GM21576 (cell line): ENCODE data around the gene IGFBP4.
"Not testable (repeated sequence)": the region's sequence is repeated elsewhere in the genome, so short reads cannot be mapped to it uniquely, and the experiment has no call there.

Experiments used
- ATAC-seq: cut with Tn5 transposase; IDR thresholded peaks from one replicate; pipeline ENCODE4 v1.9.1; 2021; ENCODE audit warnings: mild to moderate bottlenecking, moderate library complexity; ENCODE audit not compliant: unreplicated experiment

Gene IGFBP4

DNA sequence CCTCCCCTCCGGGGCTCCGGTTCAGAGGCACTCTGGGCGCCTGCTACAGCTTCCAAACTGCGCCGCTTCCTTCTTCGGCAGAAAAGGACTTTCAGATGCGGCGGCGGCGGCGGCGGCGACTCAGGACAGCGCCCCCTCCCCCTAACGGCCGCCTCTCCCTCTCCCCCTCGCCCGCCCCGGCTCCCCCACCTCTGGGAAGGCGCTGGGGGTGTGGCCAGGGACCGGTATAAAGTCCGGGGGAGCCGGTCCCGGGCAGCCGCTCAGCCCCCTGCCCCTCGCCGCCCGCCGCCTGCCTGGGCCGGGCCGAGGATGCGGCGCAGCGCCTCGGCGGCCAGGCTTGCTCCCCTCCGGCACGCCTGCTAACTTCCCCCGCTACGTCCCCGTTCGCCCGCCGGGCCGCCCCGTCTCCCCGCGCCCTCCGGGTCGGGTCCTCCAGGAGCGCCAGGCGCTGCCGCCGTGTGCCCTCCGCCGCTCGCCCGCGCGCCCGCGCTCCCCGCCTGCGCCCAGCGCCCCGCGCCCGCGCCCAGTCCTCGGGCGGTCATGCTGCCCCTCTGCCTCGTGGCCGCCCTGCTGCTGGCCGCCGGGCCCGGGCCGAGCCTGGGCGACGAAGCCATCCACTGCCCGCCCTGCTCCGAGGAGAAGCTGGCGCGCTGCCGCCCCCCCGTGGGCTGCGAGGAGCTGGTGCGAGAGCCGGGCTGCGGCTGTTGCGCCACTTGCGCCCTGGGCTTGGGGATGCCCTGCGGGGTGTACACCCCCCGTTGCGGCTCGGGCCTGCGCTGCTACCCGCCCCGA lies at the start of gene IGFBP4:
IGFBP4 (plus strand) TSS at position 255 of the 792 bp plus-strand sequence; CDS start at position 541, 286 bp downstream.
- ATAC-seq, result no peak

GRCh38 chr17:40399185-40399584 lies 44.1 kb upstream of the IGFBP4 start:
- no peak for ATAC-seq

DNA sequence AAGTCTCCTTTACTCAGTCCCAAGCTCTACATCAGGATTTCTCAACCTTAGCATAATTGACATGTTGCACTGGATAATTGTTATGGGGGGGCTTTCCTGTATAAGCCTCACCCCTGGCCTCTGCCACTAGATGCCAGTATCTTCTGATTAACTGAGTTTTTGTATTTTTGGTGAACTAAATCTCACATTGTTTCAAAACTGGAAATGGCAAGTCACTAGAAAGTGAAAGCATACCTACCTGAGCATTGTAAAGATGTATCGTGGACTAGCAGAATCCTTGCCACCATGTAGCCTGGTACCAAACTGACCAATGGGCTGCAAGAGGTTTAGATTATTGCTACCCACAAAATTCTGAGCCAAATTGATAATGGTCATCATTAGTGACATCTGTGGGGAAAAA lies 40.6 kb upstream of the IGFBP4 start:
- no peak for ATAC-seq

DNA sequence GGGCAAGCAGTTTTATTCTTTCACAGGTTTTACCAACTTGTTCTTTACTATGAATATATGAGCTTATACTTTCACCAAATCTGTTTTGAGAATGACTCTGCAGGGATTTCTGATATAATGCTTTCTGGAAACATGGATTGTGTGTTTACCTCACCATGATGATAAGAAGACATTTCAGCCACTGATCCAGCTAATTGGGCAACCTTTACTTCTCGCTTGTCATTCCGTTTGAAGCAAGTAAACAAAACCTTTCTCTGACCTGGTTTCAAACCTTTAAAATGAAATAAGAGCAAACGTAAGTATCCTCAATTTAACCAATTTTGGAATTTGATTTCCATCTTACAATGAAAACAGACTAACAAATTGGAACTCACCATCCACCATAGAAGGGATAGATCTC lies 39.2 kb upstream of the IGFBP4 start:
- ATAC-seq, result no peak

DNA sequence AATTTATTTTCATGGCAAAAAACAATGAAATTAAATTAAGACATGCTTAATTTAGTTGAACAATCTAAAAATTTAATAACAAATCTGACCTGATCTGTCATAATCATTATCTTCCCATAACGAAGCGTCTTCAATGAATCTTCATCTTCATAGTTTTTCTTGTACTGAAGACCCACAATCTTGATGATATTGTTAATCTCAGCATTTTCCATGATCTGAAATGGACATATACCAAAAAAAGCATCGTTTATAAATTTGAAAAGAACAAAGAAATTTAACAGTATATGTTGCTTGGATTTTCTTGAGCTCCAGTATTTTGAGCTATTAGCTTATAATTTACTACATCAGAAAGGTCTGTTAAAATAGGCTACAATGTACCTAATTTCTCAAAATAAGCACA lies 35.8 kb upstream of the IGFBP4 start:
- ATAC-seq, result no peak

- not testable (repeated sequence) for ATAC-seq
Observed at GRCh38 chr17:40409540-40409939, 33.7 kb upstream of the IGFBP4 start.

DNA sequence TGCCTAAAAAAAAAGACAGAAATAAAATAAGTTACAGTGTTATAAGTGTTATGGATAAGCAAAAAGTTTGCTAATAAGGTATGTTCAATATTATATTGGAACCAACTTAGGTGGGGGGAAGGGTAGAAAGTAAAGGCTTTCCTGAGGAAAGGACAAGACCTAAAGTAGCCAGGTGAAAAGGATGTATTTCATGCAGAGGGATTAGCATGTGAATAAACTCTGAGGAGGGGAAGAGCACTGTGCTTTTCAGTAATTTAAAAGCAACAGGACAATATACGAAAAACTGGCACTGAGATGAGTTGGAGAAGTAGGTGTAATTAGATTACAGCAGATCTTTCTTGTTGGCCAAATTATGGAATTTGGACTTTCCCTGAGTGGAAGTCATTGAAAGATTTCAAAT lies 33.2 kb upstream of the IGFBP4 start:
- ATAC-seq, result no peak

- no peak for ATAC-seq
Observed at GRCh38 chr17:40411821-40412220, 31.4 kb upstream of the IGFBP4 start.

DNA sequence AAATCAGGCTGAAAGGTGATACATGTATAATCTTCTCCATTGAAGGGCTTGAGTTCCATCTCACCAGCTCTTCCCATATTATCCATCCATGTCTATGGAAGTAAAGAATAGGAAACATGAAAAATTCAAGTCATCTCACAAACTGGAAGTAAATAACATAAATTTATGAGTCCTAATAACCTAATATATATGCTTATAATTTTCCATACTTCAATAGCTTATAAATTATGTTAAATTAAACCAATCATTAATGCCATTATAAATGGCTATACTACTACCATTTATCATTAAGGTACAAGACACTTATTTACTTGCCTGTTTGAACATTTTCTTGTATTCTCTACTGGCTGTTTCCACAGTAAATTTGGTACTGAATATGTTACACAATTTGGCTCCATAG lies 30.4 kb upstream of the IGFBP4 start:
- ATAC-seq, result no peak

GRCh38 chr17:40414312-40414711 lies 28.9 kb upstream of the IGFBP4 start:
- not testable (repeated sequence) for ATAC-seq

DNA sequence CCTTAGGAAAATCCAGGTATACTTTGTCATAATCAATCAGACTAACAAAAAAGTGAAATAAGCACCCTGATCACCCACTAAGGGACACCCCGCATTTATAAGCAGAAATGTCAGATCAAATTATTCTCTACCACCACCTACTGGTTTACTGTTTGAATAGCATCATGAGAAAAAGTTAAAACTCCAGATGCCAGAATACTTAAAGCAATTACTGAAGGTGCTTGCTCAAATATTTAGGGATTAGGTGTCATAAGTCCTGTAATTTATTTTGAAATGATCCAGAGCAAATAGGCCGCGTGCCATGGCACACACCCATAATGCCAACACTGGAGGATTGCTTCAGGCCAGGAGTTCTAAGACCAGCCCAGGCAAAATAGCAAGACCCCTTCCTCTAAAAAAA lies 27.9 kb upstream of the IGFBP4 start:
- no peak for ATAC-seq

GRCh38 chr17:40416671-40417070 lies 26.6 kb upstream of the IGFBP4 start:
- no peak for ATAC-seq

GRCh38 chr17:40417258-40417608 lies 26.0 kb upstream of the IGFBP4 start:
- peak; percentile 3 for ATAC-seq

GRCh38 chr17:40417609-40418427 lies 25.4 kb upstream of the IGFBP4 start, which contains the start of gene TOP2A:
Gene TOP2A (minus strand): TSS chr17:40417896. CDS start chr17:40417791, 105 bp downstream.
- ATAC-seq, result peak; percentile 93

GRCh38 chr17:40418428-40418706 lies 24.9 kb upstream of the IGFBP4 start:
- ATAC-seq, result no peak

DNA sequence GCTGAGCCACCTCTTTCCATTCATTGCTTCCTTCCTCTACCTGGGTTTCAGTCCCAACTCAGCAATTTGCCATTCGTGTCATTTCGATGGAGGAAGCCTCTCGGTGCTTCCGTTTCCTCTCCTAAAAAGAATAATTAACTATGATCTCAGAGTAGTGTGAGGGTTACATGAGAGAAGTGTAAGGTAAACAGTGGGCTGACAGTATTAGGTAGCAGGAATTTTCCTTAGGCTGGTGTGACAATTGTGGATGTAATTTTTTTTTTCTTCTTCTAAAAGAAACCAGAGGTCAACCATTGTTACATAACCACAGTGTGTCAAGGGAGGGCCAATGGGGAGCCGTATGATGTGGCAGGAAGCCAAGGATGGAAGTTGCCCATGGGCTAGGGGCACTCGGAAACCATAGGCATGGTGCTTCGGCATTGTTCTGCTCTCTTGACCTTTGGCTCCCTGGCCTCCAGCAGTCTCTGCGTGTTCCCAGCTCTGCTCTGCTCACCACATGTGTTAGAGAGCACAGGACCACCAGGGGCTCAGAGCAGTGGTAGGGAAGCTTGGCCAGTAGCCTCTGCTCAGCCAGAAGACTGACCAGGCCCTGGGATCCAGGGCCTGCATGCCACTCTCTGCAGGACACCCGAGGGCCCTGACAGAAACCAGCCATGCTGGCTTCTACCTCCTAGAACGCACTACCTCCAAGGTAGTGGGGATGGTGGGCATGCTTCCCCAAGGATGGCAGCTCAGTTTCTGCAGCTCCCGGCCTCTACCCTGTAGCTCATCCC lies 23.5 kb upstream of the IGFBP4 start:
- no peak for ATAC-seq

- no peak for ATAC-seq
Observed at GRCh38 chr17:40422990-40423633, 20.1 kb upstream of the IGFBP4 start.

- no peak for ATAC-seq
Observed at GRCh38 chr17:40425741-40426140, 17.5 kb upstream of the IGFBP4 start.

- no peak for ATAC-seq
Observed at GRCh38 chr17:40427002-40427491, 16.2 kb upstream of the IGFBP4 start.

GRCh38 chr17:40430272-40431230 lies 12.7 kb upstream of the IGFBP4 start:
- no peak for ATAC-seq
